H9 (cell line): ENCODE measurements around the gene HAUS7. TPM values are rescaled to one million over a fixed set of nuclear protein-coding genes. Genes with fewer than 3 reads are reported as not detected.

ENCODE experiments used
- DNase-seq: peaks from one replicate; pipeline ENCODE4 v3.0.0-alpha.2; 2017
- H2AFZ ChIP-seq: one replicate; pipeline ENCODE4 v1.6.1; 2013; ENCODE audit warnings: mild to moderate bottlenecking, low read length, control low read depth, moderate library complexity
- H2AK5ac ChIP-seq: 2 replicates; pipeline ENCODE4 v1.6.1; 2013; ENCODE audit warnings: low read length, control low read depth, mixed read lengths; ENCODE audit not compliant: insufficient read length
- H2BK120ac ChIP-seq: one replicate; pipeline ENCODE4 v1.6.1; 2013; ENCODE audit warnings: low read depth, mild to moderate bottlenecking, low read length, control low read depth, inconsistent platforms; ENCODE audit not compliant: poor library complexity, severe bottlenecking
- H2BK12ac ChIP-seq: 2 replicates; pipeline ENCODE4 v1.6.1; 2013; ENCODE audit warnings: low read length, control low read depth, mixed read lengths, low read depth; ENCODE audit not compliant: insufficient read length
- H2BK15ac ChIP-seq: 2 replicates; pipeline ENCODE4 v1.6.1; 2013; ENCODE audit warnings: low read depth, low read length, control low read depth
- H2BK20ac ChIP-seq: one replicate; pipeline ENCODE4 v1.6.1; 2013; ENCODE audit warnings: low read depth, mild to moderate bottlenecking, low read length, control low read depth, inconsistent platforms; ENCODE audit not compliant: poor library complexity, severe bottlenecking
- H2BK5ac ChIP-seq: 2 replicates; pipeline ENCODE4 v1.6.1; 2013; ENCODE audit warnings: low read length, control low read depth, mixed read lengths; ENCODE audit not compliant: insufficient read length
- H3K14ac ChIP-seq: 2 replicates; pipeline ENCODE4 v1.6.1; 2013; ENCODE audit warnings: low read length, control low read depth; ENCODE audit not compliant: insufficient read depth
- H3K18ac ChIP-seq: 2 replicates; pipeline ENCODE4 v1.6.1; 2013; ENCODE audit warnings: low read depth, mild to moderate bottlenecking, mixed read lengths, low read length, control low read depth; ENCODE audit not compliant: insufficient read length
- H3K23ac ChIP-seq: 2 replicates; pipeline ENCODE4 v1.6.1; 2013; ENCODE audit warnings: low read length, control low read depth, mixed read lengths, low read depth; ENCODE audit not compliant: insufficient read length
- H3K23me2 ChIP-seq: 2 replicates; pipeline ENCODE4 v1.6.1; 2013; ENCODE audit warnings: low read depth, mild to moderate bottlenecking, mixed read lengths, low read length, control low read depth; ENCODE audit not compliant: insufficient read length, poor library complexity, severe bottlenecking
- H3K27ac ChIP-seq: 2 replicates; pipeline ENCODE4 v1.5.1; 2013; ENCODE audit warnings: low read length, control low read depth, mixed read lengths, low read depth; ENCODE audit not compliant: insufficient read length
- H3K27me3 ChIP-seq: 2 replicates; pipeline ENCODE4 v1.6.1; 2013; ENCODE audit warnings: low read length, control low read depth, inconsistent platforms; ENCODE audit not compliant: insufficient read depth
- H3K4ac ChIP-seq: 2 replicates; pipeline ENCODE4 v1.6.1; 2013; ENCODE audit warnings: low read depth, mild to moderate bottlenecking, control low read depth, inconsistent platforms, low read length, moderate library complexity
- H3K4me1 ChIP-seq: 2 replicates; pipeline ENCODE4 v1.6.1; 2013; ENCODE audit warnings: low read length, control low read depth, inconsistent platforms; ENCODE audit not compliant: insufficient read depth
- H3K4me2 ChIP-seq: 2 replicates; pipeline ENCODE4 v1.6.1; 2013; ENCODE audit warnings: low read length, control low read depth, mixed read lengths; ENCODE audit not compliant: insufficient read length, insufficient read depth
- H3K56ac ChIP-seq: 2 replicates; pipeline ENCODE4 v1.6.1; 2013; ENCODE audit warnings: low read depth, mild to moderate bottlenecking, mixed read lengths, low read length, control low read depth; ENCODE audit not compliant: insufficient read length
- H3K79me1 ChIP-seq: 2 replicates; pipeline ENCODE4 v1.6.1; 2013; ENCODE audit warnings: low read depth, mild to moderate bottlenecking, moderate library complexity, low read length, control low read depth, inconsistent platforms; ENCODE audit not compliant: insufficient read depth, poor library complexity, severe bottlenecking
- H3K79me2 ChIP-seq: 2 replicates; pipeline ENCODE4 v1.6.1; 2013; ENCODE audit warnings: low read length, control low read depth, inconsistent platforms; ENCODE audit not compliant: insufficient read depth
- H3K9ac ChIP-seq: 2 replicates; pipeline ENCODE4 v1.6.1; 2013; ENCODE audit warnings: low read length, control low read depth, mixed read lengths; ENCODE audit not compliant: insufficient read length; ENCODE audit errors: extremely low read depth
- H3K9me3 ChIP-seq: one replicate; pipeline ENCODE4 v1.6.1; 2013; ENCODE audit warnings: low read depth, low read length, inconsistent platforms; ENCODE audit not compliant: control insufficient read depth
- H3T11ph ChIP-seq: one replicate; pipeline ENCODE4 v1.6.1; 2013; ENCODE audit warnings: mild to moderate bottlenecking, low read length, control low read depth, inconsistent platforms
- H4K20me1 ChIP-seq: one replicate; pipeline ENCODE4 v1.6.1; 2013; ENCODE audit not compliant: control insufficient read depth, insufficient read length, insufficient read depth
- H4K5ac ChIP-seq: 2 replicates; pipeline ENCODE4 v1.6.1; 2013; ENCODE audit warnings: low read depth, mild to moderate bottlenecking, mixed read lengths, low read length, control low read depth; ENCODE audit not compliant: insufficient read length
- H4K8ac ChIP-seq: replicated peaks from 2 replicates; pipeline ENCODE4 v1.6.1; 2013; ENCODE audit warnings: low read length, control low read depth, mixed read lengths, low read depth; ENCODE audit not compliant: insufficient read length
- H4K91ac ChIP-seq: 2 replicates; pipeline ENCODE4 v1.6.1; 2013; ENCODE audit warnings: low read depth, mild to moderate bottlenecking, moderate library complexity, mixed read lengths, low read length, control low read depth; ENCODE audit not compliant: insufficient read length
- H3K27ac Mint-ChIP-seq, 3 experiments: 2 replicates in 2 of 3; 3 replicates in 1 of 3; pipeline ENCODE4 v1.8.0; 2020 to 2021; ENCODE audit warnings: mixed read lengths in 3 of 3, mild to moderate bottlenecking in 1 of 3, moderate library complexity in 1 of 3
- H3K27me3 Mint-ChIP-seq: 2 replicates; pipeline ENCODE4 v1.8.0; 2021; ENCODE audit warnings: low read depth, mild to moderate bottlenecking, moderate library complexity, mixed read lengths
- H3K36me3 Mint-ChIP-seq, 3 experiments: 2 replicates in 2 of 3; 3 replicates in 1 of 3; pipeline ENCODE4 v1.8.0; 2020 to 2021; ENCODE audit warnings: low read depth in 3 of 3, mixed read lengths in 3 of 3; ENCODE audit not compliant: insufficient read depth in 1 of 3
- H3K4me1 Mint-ChIP-seq, 2 experiments: 2 replicates each; pipeline ENCODE4 v1.8.0; 2020; ENCODE audit warnings: mixed read lengths in 2 of 2
- H3K4me3 Mint-ChIP-seq, 2 experiments: 2 replicates in 1 of 2; 3 replicates in 1 of 2; pipeline ENCODE4 v1.8.0; 2020 to 2021; ENCODE audit warnings: mild to moderate bottlenecking in 2 of 2, mixed read lengths in 2 of 2, moderate library complexity in 1 of 2
- H3K9me3 Mint-ChIP-seq, 2 experiments: 2 replicates in 1 of 2; 3 replicates in 1 of 2; pipeline ENCODE4 v1.8.0; 2020; ENCODE audit warnings: mild to moderate bottlenecking in 2 of 2, mixed read lengths in 2 of 2, moderate library complexity in 1 of 2
- CTCF ChIP-seq: fragments of 200-600 bp; sonication (generic); conservative IDR thresholded peaks from 3 replicates; pipeline ENCODE4 v1.8.0; 2021; ENCODE audit warnings: antibody characterized with exemption, mild to moderate bottlenecking
- WGBS: extraction: QIAGEN DNeasy Blood & Tissue Kit; methylation state at CpG from one replicate; pipeline ENCODE4 v1.1.7; 2013; ENCODE audit warnings: missing lambda C conversion rate, low lambda C conversion rate, mixed read lengths; ENCODE audit not compliant: insufficient read length; ENCODE audit errors: extremely low coverage; 5-methylcytosine and 5-hydroxymethylcytosine counted together
- total RNA-seq: library from RNA; stranded (reverse); gene quantifications from 2 replicates; pipeline ENCODE4 v1.2.1, GENCODE V29; 2021

HAUS7 gene
- total RNA-seq, 1 experiment from 2014 or later = 45.3 TPM

GRCh38 chrX:153468008-153468580 is 2.3 kb downstream of the HAUS7 start:
- H3K23me2 ChIP-seq = peaks cover 9% of the 10 kb centered on the region
- no peak for TF ChIP-seq CTCF
- H3T11ph ChIP-seq = no peak overlapping the region
- no peak overlapping the region for H3K4me2 ChIP-seq
- H3K56ac ChIP-seq = no peak overlapping the region
- no peak overlapping the region for H3K27ac ChIP-seq
- H4K5ac ChIP-seq = no peak overlapping the region
- no peaks in the 10 kb centered on the region for H4K20me1 ChIP-seq
- H3K79me1 ChIP-seq = no peaks in the 10 kb centered on the region
- H2AFZ ChIP-seq = no peak overlapping the region
- peaks cover 24 to 27% (median 24%) of the 10 kb centered on the region in 3 experiments for H3K36me3 Mint-ChIP-seq
- H3K27ac Mint-ChIP-seq = no peak overlapping the region
- peaks cover 7% of the 10 kb centered on the region for H3K27me3 Mint-ChIP-seq
- no peak overlapping the region for H3K23ac ChIP-seq
- H2BK20ac ChIP-seq = no peak overlapping the region
- no peaks in the 10 kb centered on the region; a peak in 1 of 4 replicates for H3K4me1 Mint-ChIP-seq
- H2AK5ac ChIP-seq = no peak overlapping the region
- H3K79me2 ChIP-seq = no peaks in the 10 kb centered on the region; the same call in 1 of the 2 replicates
- H4K8ac ChIP-seq = no peak overlapping the region
- H3K18ac ChIP-seq = no peak overlapping the region
- H2BK5ac ChIP-seq = no peak overlapping the region
- H3K9ac ChIP-seq = no peak overlapping the region
- H3K9me3 Mint-ChIP-seq = peaks cover 56 to 82% of the 10 kb centered on the region in 2 experiments
- no peak for DNase-seq
- H3K27me3 ChIP-seq = no peaks in the 10 kb centered on the region
- H3K9me3 ChIP-seq = peaks cover 37% of the 10 kb centered on the region
- no peak overlapping the region for H2BK15ac ChIP-seq
- H3K14ac ChIP-seq = no peak overlapping the region
- no peaks in the 10 kb centered on the region for H3K4me1 ChIP-seq
- WGBS = no CpG with 5 or more reads among the region's 12 CpGs
- no peak overlapping the region for H4K91ac ChIP-seq
- H2BK12ac ChIP-seq = no peak overlapping the region
- no peak overlapping the region for H3K4me3 Mint-ChIP-seq
- no peak overlapping the region for H3K4ac ChIP-seq
- no peak overlapping the region for H2BK120ac ChIP-seq
